Activated CD4-positive, alpha-beta memory T cell treated with anti-CD3 and anti-CD28 coated beads, Interleukin-2, amount 10 ng/mL, durations not matched to agents 7 days and 5 days (primary cell): ENCODE data around the gene VSIG10L2. TPM values are rescaled to one million over a fixed set of nuclear protein-coding genes. Genes with fewer than 3 reads are reported as not detected.
"Not testable (repeated sequence)": the region's sequence is repeated elsewhere in the genome, so short reads cannot be mapped to it uniquely, and the experiment has no call there.

ENCODE experiments used
- CTCF ChIA-PET: fragments of 350-600 bp; sonication (Branson Sonifier 250); formaldehyde crosslinking; loops from one replicate; lab custom pipeline; 2021; ENCODE audit warnings: antibody characterized with exemption, inconsistent platforms; lab: Charles Lee
- POLR2A ChIA-PET: fragments of 350-600 bp; sonication (Branson Sonifier 250); formaldehyde crosslinking; loops from one replicate; lab custom pipeline; 2021; ENCODE audit warnings: antibody characterized with exemption; lab: Charles Lee
- DNase-seq: peaks from one replicate; pipeline ENCODE4 v3.0.0-alpha.2; 2020
- H3K27ac Mint-ChIP-seq: one replicate; pipeline ENCODE4 v1.8.0; 2021; ENCODE audit warnings: mild to moderate bottlenecking, mixed read lengths
- H3K27me3 Mint-ChIP-seq: one replicate; pipeline ENCODE4 v1.8.0; 2021; ENCODE audit warnings: mixed read lengths
- H3K36me3 Mint-ChIP-seq: one replicate; pipeline ENCODE4 v1.8.0; 2021; ENCODE audit warnings: low read depth, mixed read lengths
- H3K4me1 Mint-ChIP-seq: one replicate; pipeline ENCODE4 v1.8.0; 2021; ENCODE audit warnings: mixed read lengths
- H3K4me3 Mint-ChIP-seq: one replicate; pipeline ENCODE4 v1.8.0; 2021; ENCODE audit warnings: mild to moderate bottlenecking, mixed read lengths
- H3K9me3 Mint-ChIP-seq: one replicate; pipeline ENCODE4 v1.8.0; 2021; ENCODE audit warnings: mixed read lengths
- total RNA-seq, 2 experiments: library from RNA; stranded (reverse); gene quantifications; one replicate each; pipeline ENCODE4 v1.2.3, GENCODE V29; 2021

VSIG10L2 gene
- total RNA-seq, 2 experiments from 2014 or later: not detected

- no peaks in the 10 kb centered on the region for H3K36me3 Mint-ChIP-seq
- no peak overlapping the region for H3K4me3 Mint-ChIP-seq
- H3K27me3 Mint-ChIP-seq: peaks cover 7% of the 10 kb centered on the region
- no peak overlapping the region for H3K27ac Mint-ChIP-seq
- DNase-seq: no peak
- no peaks in the 10 kb centered on the region for H3K9me3 Mint-ChIP-seq
- H3K4me1 Mint-ChIP-seq: no peaks in the 10 kb centered on the region
- ChIA-PET POLR2A (no interaction called here), CTCF (no interaction called here)
Observed at GRCh38 chr11:125967515-125967914, 21.7 kb downstream of the VSIG10L2 start.

- Mint-ChIP-seq H3K9me3 (no peaks in the 10 kb centered on the region), H3K27ac (no peak overlapping the region), H3K4me1 (no peaks in the 10 kb centered on the region), H3K27me3 (peaks cover 7% of the 10 kb centered on the region), H3K36me3 (no peaks in the 10 kb centered on the region), H3K4me3 (no peak overlapping the region)
- CTCF ChIA-PET: no interaction called here
- POLR2A ChIA-PET: no interaction called here
- DNase-seq: no peak
Observed at GRCh38 chr11:125968354-125968753, 22.5 kb downstream of the VSIG10L2 start.

GRCh38 chr11:125971618-125972017 is 25.8 kb downstream of the VSIG10L2 start:
- no peaks in the 10 kb centered on the region for H3K4me1 Mint-ChIP-seq
- H3K4me3 Mint-ChIP-seq: no peak overlapping the region
- ChIA-PET CTCF (interaction anchor here (0.7 kb wide), 1 partner anchor 222 kb away, joined by 3 read pairs; no protein-coding TSS in a partner anchor), POLR2A (no interaction called here)
- no peaks in the 10 kb centered on the region for H3K9me3 Mint-ChIP-seq
- H3K36me3 Mint-ChIP-seq: no peaks in the 10 kb centered on the region
- H3K27ac Mint-ChIP-seq: no peak overlapping the region
- no peaks in the 10 kb centered on the region for H3K27me3 Mint-ChIP-seq
- DNase-seq: no peak

GRCh38 chr11:125974284-125974683 is 28.4 kb downstream of the VSIG10L2 start:
- no peaks in the 10 kb centered on the region for H3K36me3 Mint-ChIP-seq
- H3K4me1 Mint-ChIP-seq: no peaks in the 10 kb centered on the region
- no peak overlapping the region for H3K4me3 Mint-ChIP-seq
- no peaks in the 10 kb centered on the region for H3K9me3 Mint-ChIP-seq
- POLR2A ChIA-PET: no interaction called here
- CTCF ChIA-PET: no interaction called here
- no peaks in the 10 kb centered on the region for H3K27me3 Mint-ChIP-seq
- no peak overlapping the region for H3K27ac Mint-ChIP-seq
- DNase-seq: no peak

DNA sequence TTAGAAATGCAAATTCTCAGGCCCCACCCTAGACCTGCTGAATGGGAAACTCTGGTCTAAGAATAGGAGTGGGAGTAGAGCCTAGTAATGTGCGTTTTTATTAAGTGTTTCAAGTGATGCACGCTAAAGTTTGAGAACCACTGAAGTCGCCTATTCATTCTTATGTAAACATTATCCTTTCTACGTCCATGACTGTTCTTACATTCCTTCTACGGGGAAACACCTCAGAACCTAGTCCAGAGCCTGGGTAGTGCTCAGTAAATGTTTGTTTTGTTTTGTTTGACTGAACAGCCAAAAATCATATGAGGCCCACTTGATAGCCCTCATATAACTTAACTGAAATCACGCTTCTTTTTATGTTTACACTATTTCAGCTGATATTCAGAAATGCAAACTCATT is 29.8 kb downstream of the VSIG10L2 start:
- Mint-ChIP-seq H3K9me3 (no peaks in the 10 kb centered on the region), H3K4me1 (no peaks in the 10 kb centered on the region), H3K36me3 (no peaks in the 10 kb centered on the region), H3K4me3 (no peak overlapping the region), H3K27ac (no peak overlapping the region), H3K27me3 (no peaks in the 10 kb centered on the region)
- CTCF ChIA-PET: no interaction called here
- DNase-seq: no peak
- POLR2A ChIA-PET: no interaction called here

DNA sequence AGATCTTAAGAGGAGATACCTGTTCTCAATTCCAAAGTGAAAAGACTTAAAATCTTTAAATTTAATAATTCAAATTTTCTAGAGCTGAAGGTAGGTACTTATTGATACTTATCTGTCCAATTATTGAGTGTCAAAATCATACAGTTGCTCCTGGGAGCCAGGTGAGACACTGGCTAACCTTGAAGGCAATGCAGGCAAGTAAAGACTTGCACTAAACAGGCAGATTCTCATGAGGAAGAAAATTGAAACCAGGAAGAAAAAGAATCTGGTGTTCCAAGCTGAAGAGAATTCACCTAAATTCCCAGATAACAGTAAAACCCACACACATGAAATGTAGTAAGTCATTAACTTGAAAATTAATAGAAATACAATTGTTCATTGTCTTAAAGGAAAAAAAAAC is 30.3 kb downstream of the VSIG10L2 start:
- Mint-ChIP-seq H3K36me3 (no peaks in the 10 kb centered on the region), H3K27ac (no peak overlapping the region), H3K9me3 (no peaks in the 10 kb centered on the region), H3K27me3 (no peaks in the 10 kb centered on the region), H3K4me1 (no peaks in the 10 kb centered on the region), H3K4me3 (no peak overlapping the region)
- ChIA-PET CTCF (no interaction called here), POLR2A (no interaction called here)
- no peak for DNase-seq

DNA sequence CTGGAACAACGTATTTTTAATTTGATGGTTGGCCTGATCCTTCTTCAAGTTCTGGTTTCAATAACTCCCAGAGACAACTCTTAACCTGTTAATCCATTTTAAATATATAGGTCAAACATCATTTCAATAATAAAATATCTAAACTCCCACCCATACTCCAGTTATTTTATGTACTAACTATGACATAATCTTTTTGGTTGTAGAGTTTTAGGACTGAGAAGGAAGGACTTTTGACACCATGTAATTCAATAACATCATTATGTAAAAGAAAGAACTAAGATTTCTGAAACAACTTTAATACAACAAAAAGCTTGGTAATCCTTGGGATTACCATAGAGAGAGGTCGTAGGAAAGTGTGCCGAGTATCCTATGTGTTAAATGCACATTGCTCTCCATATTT is 31.5 kb downstream of the VSIG10L2 start:
- H3K4me3 Mint-ChIP-seq: no peak overlapping the region
- ChIA-PET CTCF (no interaction called here), POLR2A (no interaction called here)
- H3K9me3 Mint-ChIP-seq: no peaks in the 10 kb centered on the region
- no peak for DNase-seq
- no peak overlapping the region for H3K27ac Mint-ChIP-seq
- H3K36me3 Mint-ChIP-seq: no peaks in the 10 kb centered on the region
- no peaks in the 10 kb centered on the region for H3K27me3 Mint-ChIP-seq
- no peaks in the 10 kb centered on the region for H3K4me1 Mint-ChIP-seq

- ChIA-PET CTCF (no interaction called here), POLR2A (no interaction called here)
- Mint-ChIP-seq H3K36me3 (no peaks in the 10 kb centered on the region), H3K9me3 (no peaks in the 10 kb centered on the region), H3K27ac (no peak overlapping the region), H3K4me3 (no peak overlapping the region), H3K27me3 (no peaks in the 10 kb centered on the region), H3K4me1 (no peaks in the 10 kb centered on the region)
- DNase-seq: no peak
Observed at GRCh38 chr11:125978181-125978716, 32.4 kb downstream of the VSIG10L2 start.

- CTCF ChIA-PET: no interaction called here
- H3K27ac Mint-ChIP-seq: no peak overlapping the region
- H3K9me3 Mint-ChIP-seq: no peaks in the 10 kb centered on the region
- no peak overlapping the region for H3K4me3 Mint-ChIP-seq
- no peaks in the 10 kb centered on the region for H3K27me3 Mint-ChIP-seq
- POLR2A ChIA-PET: no interaction called here
- no peak for DNase-seq
- no peaks in the 10 kb centered on the region for H3K4me1 Mint-ChIP-seq
- H3K36me3 Mint-ChIP-seq: no peaks in the 10 kb centered on the region
Observed at GRCh38 chr11:125978778-125979407, 33.0 kb downstream of the VSIG10L2 start.

DNA sequence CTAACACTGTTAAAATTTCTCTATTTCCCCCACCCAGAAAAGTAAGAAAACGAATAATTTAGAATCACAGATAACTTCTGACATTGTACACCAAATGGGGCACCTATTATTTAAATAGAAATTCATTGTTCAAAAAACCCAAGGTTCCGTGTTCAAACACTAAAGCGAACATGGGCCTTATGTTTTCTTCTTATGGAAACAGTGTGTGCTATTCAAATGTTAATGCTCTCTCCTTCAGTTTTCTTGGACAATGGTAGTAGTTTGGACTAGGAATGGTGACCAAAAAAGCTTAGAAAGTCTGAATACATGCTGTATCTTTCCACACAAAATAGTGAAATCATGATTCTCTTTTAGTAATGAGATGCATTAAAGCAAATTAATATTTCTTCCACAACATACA is 33.7 kb downstream of the VSIG10L2 start:
- Mint-ChIP-seq H3K4me1 (no peaks in the 10 kb centered on the region), H3K4me3 (no peak overlapping the region), H3K9me3 (no peaks in the 10 kb centered on the region), H3K27ac (no peak overlapping the region), H3K36me3 (no peaks in the 10 kb centered on the region), H3K27me3 (no peaks in the 10 kb centered on the region)
- no peak for DNase-seq
- ChIA-PET POLR2A (no interaction called here), CTCF (interaction anchor here (0.9 kb wide), 1 partner anchor 214 kb away, joined by 3 read pairs; no protein-coding TSS in a partner anchor)

- POLR2A ChIA-PET: no interaction called here
- Mint-ChIP-seq H3K9me3 (no peaks in the 10 kb centered on the region), H3K27ac (no peak overlapping the region), H3K4me3 (no peak overlapping the region), H3K4me1 (no peaks in the 10 kb centered on the region), H3K27me3 (no peaks in the 10 kb centered on the region), H3K36me3 (no peaks in the 10 kb centered on the region)
- CTCF ChIA-PET: no interaction called here
- no peak for DNase-seq
Observed at GRCh38 chr11:125980436-125980835, 34.6 kb downstream of the VSIG10L2 start.

DNA sequence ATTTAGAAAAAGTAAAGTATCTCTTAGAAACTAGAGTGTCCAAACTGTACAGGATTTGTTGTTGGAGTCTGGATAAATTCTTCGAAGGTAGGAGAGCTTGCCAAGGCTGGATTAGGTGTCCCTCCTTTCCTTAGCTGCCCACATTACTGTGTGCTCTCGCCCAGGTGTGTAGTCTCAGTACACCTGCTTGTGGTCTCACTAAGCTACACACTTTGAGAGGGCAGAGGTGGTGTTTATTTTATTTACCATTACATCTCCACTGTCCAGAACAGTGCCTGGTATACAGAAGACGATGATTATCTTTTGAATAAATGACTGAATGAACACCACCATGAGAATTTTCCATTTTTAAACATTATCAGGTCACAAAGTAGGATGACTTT is 36.5 kb downstream of the VSIG10L2 start:
- Mint-ChIP-seq H3K36me3 (no peaks in the 10 kb centered on the region), H3K27me3 (no peaks in the 10 kb centered on the region), H3K4me3 (no peak overlapping the region), H3K9me3 (no peaks in the 10 kb centered on the region), H3K27ac (no peak overlapping the region), H3K4me1 (no peaks in the 10 kb centered on the region)
- ChIA-PET POLR2A (no interaction called here), CTCF (interaction anchor here (0.7 kb wide), 1 partner anchor 17 kb away, joined by 3 read pairs; no protein-coding TSS in a partner anchor)
- no peak for DNase-seq

GRCh38 chr11:125985956-125986355 is 40.1 kb downstream of the VSIG10L2 start:
- CTCF ChIA-PET, H3K36me3 Mint-ChIP-seq, DNase-seq, H3K4me1 Mint-ChIP-seq, POLR2A ChIA-PET, H3K4me3 Mint-ChIP-seq, H3K27ac Mint-ChIP-seq, H3K9me3 Mint-ChIP-seq: not testable (repeated sequence)
- H3K27me3 Mint-ChIP-seq: peaks cover 10% of the 10 kb centered on the region

- Mint-ChIP-seq H3K27me3 (peaks cover 10% of the 10 kb centered on the region), H3K9me3 (no peaks in the 10 kb centered on the region), H3K4me3 (no peak overlapping the region), H3K27ac (no peak overlapping the region), H3K4me1 (peaks cover 8% of the 10 kb centered on the region), H3K36me3 (no peaks in the 10 kb centered on the region)
- CTCF ChIA-PET: no interaction called here
- POLR2A ChIA-PET: no interaction called here
- no peak for DNase-seq
Observed at GRCh38 chr11:125987066-125987641, 41.3 kb downstream of the VSIG10L2 start.
